ENCODE data around the gene TPCN2.
"Not testable (repeated sequence)": the region's sequence is repeated elsewhere in the genome, so short reads cannot be mapped to it uniquely, and the experiment has no call there.

- not testable (repeated sequence) for TF ChIP-seq CTCF (conservative IDR thresholded peaks at IDR 0.05; ENCODE audit: low read depth, low read length); EZH2 (IDR thresholded peaks at IDR 0.05; ENCODE audit: borderline replicate concordance, low read depth, low read length, poor library complexity, severe bottlenecking)
These were observed 91.4 kb downstream of the TPCN2 start for GRCh38 chr11:69140161-69140560.

Data from A673 (cell line).